GM23338 (cell line): ENCODE results near the gene GNPDA2. TPM values are rescaled to one million over a fixed set of nuclear protein-coding genes. Genes with fewer than 3 reads are reported as not detected.

Source experiments
- ATAC-seq: fragments of 200-7000 bp; cut with Tn5 transposase; 3 replicates; pipeline ENCODE4 v1.9.1; 2020
- DNase-seq: peaks from one replicate; pipeline ENCODE4 v3.0.0-alpha.2; 2015; ENCODE audit warnings: low spot score
- H2AFZ ChIP-seq: fragments of 200-600 bp; sonication (generic); 2 replicates; pipeline ENCODE4 v1.8.0; 2016; ENCODE audit warnings: antibody characterized with exemption, mild to moderate bottlenecking, moderate library complexity
- H3F3A ChIP-seq: fragments of 200-600 bp; sonication (generic); replicated peaks from 2 replicates; pipeline ENCODE4 v1.8.0; 2017; ENCODE audit warnings: antibody characterized with exemption, mixed run types, low read depth
- H3K27ac ChIP-seq: fragments of 200-600 bp; sonication (generic); 2 replicates; pipeline ENCODE4 v1.6.1; 2016; ENCODE audit warnings: low read depth
- H3K27me3 ChIP-seq: fragments of 200-600 bp; sonication (generic); 2 replicates; pipeline ENCODE4 v1.8.0; 2016; ENCODE audit warnings: mild to moderate bottlenecking, mixed run types, moderate library complexity; ENCODE audit not compliant: insufficient read depth
- H3K36me3 ChIP-seq: fragments of 200-600 bp; sonication (generic); 2 replicates; pipeline ENCODE4 v1.8.0; 2016; ENCODE audit warnings: mild to moderate bottlenecking; ENCODE audit not compliant: insufficient read depth
- H3K4me1 ChIP-seq: fragments of 200-600 bp; sonication (generic); 2 replicates; pipeline ENCODE4 v1.8.0; 2016; ENCODE audit warnings: mild to moderate bottlenecking, moderate library complexity; ENCODE audit not compliant: insufficient read depth
- H3K4me2 ChIP-seq: fragments of 200-600 bp; sonication (generic); 2 replicates; pipeline ENCODE4 v1.7.1; 2017; ENCODE audit warnings: mixed run types
- H3K4me3 ChIP-seq: fragments of 200-600 bp; sonication (generic); 2 replicates; pipeline ENCODE4 v1.6.1; 2016; ENCODE audit warnings: mixed run types
- H3K79me2 ChIP-seq: fragments of 200-600 bp; sonication (generic); replicated peaks from 2 replicates; pipeline ENCODE4 v1.8.0; 2017; ENCODE audit warnings: mild to moderate bottlenecking; ENCODE audit not compliant: insufficient read depth
- H3K9me2 ChIP-seq: fragments of 200-600 bp; sonication (generic); 2 replicates; pipeline ENCODE4 v1.8.0; 2017; ENCODE audit not compliant: insufficient read depth
- H4K20me1 ChIP-seq: fragments of 200-600 bp; sonication (generic); replicated peaks from 2 replicates; pipeline ENCODE4 v1.8.0; 2017; ENCODE audit warnings: mild to moderate bottlenecking; ENCODE audit not compliant: insufficient read depth
- H3K27ac Mint-ChIP-seq: 2 replicates; pipeline ENCODE4 v1.8.0; 2020; ENCODE audit warnings: inconsistent platforms, mild to moderate bottlenecking, moderate library complexity, mixed read lengths
- H3K27me3 Mint-ChIP-seq: 3 replicates; pipeline ENCODE4 v1.8.0; 2022; ENCODE audit warnings: low read depth, mild to moderate bottlenecking, moderate library complexity, mixed read lengths, inconsistent platforms; ENCODE audit not compliant: insufficient read depth, poor library complexity
- H3K36me3 Mint-ChIP-seq: 3 replicates; pipeline ENCODE4 v1.8.0; 2021; ENCODE audit warnings: low read depth, mild to moderate bottlenecking, inconsistent platforms, moderate library complexity, mixed read lengths
- H3K4me1 Mint-ChIP-seq: 3 replicates; pipeline ENCODE4 v1.8.0; 2020; ENCODE audit warnings: mild to moderate bottlenecking, inconsistent platforms, mixed read lengths
- H3K4me3 Mint-ChIP-seq: 3 replicates; pipeline ENCODE4 v1.8.0; 2021; ENCODE audit warnings: moderate library complexity, mild to moderate bottlenecking, inconsistent platforms, mixed read lengths
- H3K9me3 Mint-ChIP-seq: 3 replicates; pipeline ENCODE4 v1.8.0; 2020; ENCODE audit warnings: moderate library complexity, mild to moderate bottlenecking, inconsistent platforms, mixed read lengths
- CREB1 ChIP-seq: fragments of 250-450 bp; sonication (Bioruptor Pico); IDR thresholded peaks from 2 replicates; pipeline ENCODE4 v1.5.0; 2020; ENCODE audit warnings: low read depth, mild to moderate bottlenecking, moderate library complexity
- CTCF ChIP-seq, 2 experiments: fragments of 200-600 bp in 1 of 2; sonication (generic) in 1 of 2; conservative IDR thresholded peaks; 2 replicates each; pipeline versions ENCODE4 v1.5.1 to v1.6.1; 2016 to 2017; ENCODE audit warnings: antibody characterized with exemption in 2 of 2, low read depth in 2 of 2, mild to moderate bottlenecking in 2 of 2, moderate library complexity in 1 of 2
- ETS1 ChIP-seq: IDR thresholded peaks from 2 replicates; pipeline ENCODE4 v1.6.1; 2016; ENCODE audit warnings: antibody characterized with exemption
- EZH2 ChIP-seq: fragments of 200-600 bp; sonication (generic); IDR thresholded peaks from one replicate; pipeline ENCODE4 v1.8.0; 2017; ENCODE audit warnings: antibody characterized with exemption, mild to moderate bottlenecking, low read depth; ENCODE audit not compliant: unreplicated experiment
- EZH2phosphoT487 ChIP-seq: fragments of 200-600 bp; sonication (generic); IDR thresholded peaks from one replicate; pipeline ENCODE4 v1.8.1; 2018; ENCODE audit warnings: antibody characterized with exemption; ENCODE audit not compliant: unreplicated experiment
- JUNB ChIP-seq: IDR thresholded peaks from one replicate; pipeline ENCODE4 v1.6.1; 2016; ENCODE audit warnings: antibody characterized with exemption; ENCODE audit not compliant: unreplicated experiment
- NANOG ChIP-seq: IDR thresholded peaks from 2 replicates; pipeline ENCODE4 v1.6.1; 2016; ENCODE audit warnings: antibody characterized with exemption, borderline replicate concordance
- POLR2AphosphoS5 ChIP-seq: IDR thresholded peaks from 2 replicates; pipeline ENCODE4 v1.6.1; 2016; ENCODE audit warnings: antibody characterized with exemption, low read depth
- STAT1 ChIP-seq: IDR thresholded peaks from one replicate; pipeline ENCODE4 v1.6.1; 2016; ENCODE audit warnings: antibody characterized with exemption; ENCODE audit not compliant: unreplicated experiment
- ZNF114 ChIP-seq: fragments of 250-450 bp; sonication (Bioruptor Pico); IDR thresholded peaks from 2 replicates; pipeline ENCODE4 v1.5.0; 2020; ENCODE audit warnings: mild to moderate bottlenecking, moderate library complexity
- ZNF331 ChIP-seq: fragments of 250-450 bp; sonication (Bioruptor Pico); IDR thresholded peaks from 2 replicates; pipeline ENCODE4 v1.5.0; 2020; ENCODE audit warnings: low read depth, mild to moderate bottlenecking, moderate library complexity
- ZNF462 ChIP-seq: fragments of 250-450 bp; sonication (Bioruptor Pico); IDR thresholded peaks from 2 replicates; pipeline ENCODE4 v1.5.0; 2020; ENCODE audit warnings: mild to moderate bottlenecking, moderate library complexity
- polyA plus RNA-seq: library from polyadenylated mRNA; unstranded; fragments of >200 nt; fragmentation: Nextera tagmentation; extraction: Ambion mirVana; gene quantifications from 2 replicates; pipeline ENCODE4 v1.2.1, GENCODE V29; 2016
- total RNA-seq: library from RNA; depleted of rRNA; stranded (reverse); fragments of >200 nt; shearing (Covaris generic); gene quantifications from 2 replicates; pipeline ENCODE4 v1.2.3, GENCODE V29; 2014
- TF ChIP-seq, protein P1 (sequence below): IDR thresholded peaks from one replicate; pipeline ENCODE4 v1.6.1; 2018; ENCODE audit warnings: antibody characterized with exemption; ENCODE audit not compliant: unreplicated experiment

Gene GNPDA2
- total and polyA plus RNA-seq, 2 experiments from 2014 or later, result 6.4 to 7.7 TPM

GRCh38 chr4:44678094-44679041, 48.0 kb downstream of the GNPDA2 start, which contains the start of gene GUF1:
TSS of gene GUF1 (plus strand) at chr4:44678420. CDS start at chr4:44678623, 203 bp downstream.
- Mint-ChIP-seq H3K4me1 (peaks cover 7% of the 10 kb centered on the region; the same call in 2 of the 3 replicates), H3K9me3 (no peaks in the 10 kb centered on the region), H3K27me3 (peaks cover 1% of the 10 kb centered on the region), H3K27ac (peak within 1 kb of the TSS; percentile 98), H3K4me3 (peak within 1 kb of the TSS; percentile 96), H3K36me3 (peaks cover 14% of the 10 kb centered on the region; the same call in 2 of the 3 replicates)
- Histone ChIP-seq H3K27ac (peak within 1 kb of the TSS; percentile 79), H4K20me1 (no peaks in the 10 kb centered on the region), H3K4me3 (peak within 1 kb of the TSS; percentile 73), H3K36me3 (peaks cover 13% of the 10 kb centered on the region), H3K79me2 (peaks cover 30% of the 10 kb centered on the region), H3K27me3 (no peaks in the 10 kb centered on the region), H3K4me1 (peaks cover 12% of the 10 kb centered on the region; the same call in 1 of the 2 replicates), H3K4me2 (peak within 1 kb of the TSS; percentile 88), H3F3A (no peaks in the 10 kb centered on the region), H2AFZ (peak within 1 kb of the TSS; percentile 99), H3K9me2 (no peaks in the 10 kb centered on the region)
- TF ChIP-seq ZNF462 (CRISPR knock-in tag), result no peak
- TF ChIP-seq, protein P1, sequence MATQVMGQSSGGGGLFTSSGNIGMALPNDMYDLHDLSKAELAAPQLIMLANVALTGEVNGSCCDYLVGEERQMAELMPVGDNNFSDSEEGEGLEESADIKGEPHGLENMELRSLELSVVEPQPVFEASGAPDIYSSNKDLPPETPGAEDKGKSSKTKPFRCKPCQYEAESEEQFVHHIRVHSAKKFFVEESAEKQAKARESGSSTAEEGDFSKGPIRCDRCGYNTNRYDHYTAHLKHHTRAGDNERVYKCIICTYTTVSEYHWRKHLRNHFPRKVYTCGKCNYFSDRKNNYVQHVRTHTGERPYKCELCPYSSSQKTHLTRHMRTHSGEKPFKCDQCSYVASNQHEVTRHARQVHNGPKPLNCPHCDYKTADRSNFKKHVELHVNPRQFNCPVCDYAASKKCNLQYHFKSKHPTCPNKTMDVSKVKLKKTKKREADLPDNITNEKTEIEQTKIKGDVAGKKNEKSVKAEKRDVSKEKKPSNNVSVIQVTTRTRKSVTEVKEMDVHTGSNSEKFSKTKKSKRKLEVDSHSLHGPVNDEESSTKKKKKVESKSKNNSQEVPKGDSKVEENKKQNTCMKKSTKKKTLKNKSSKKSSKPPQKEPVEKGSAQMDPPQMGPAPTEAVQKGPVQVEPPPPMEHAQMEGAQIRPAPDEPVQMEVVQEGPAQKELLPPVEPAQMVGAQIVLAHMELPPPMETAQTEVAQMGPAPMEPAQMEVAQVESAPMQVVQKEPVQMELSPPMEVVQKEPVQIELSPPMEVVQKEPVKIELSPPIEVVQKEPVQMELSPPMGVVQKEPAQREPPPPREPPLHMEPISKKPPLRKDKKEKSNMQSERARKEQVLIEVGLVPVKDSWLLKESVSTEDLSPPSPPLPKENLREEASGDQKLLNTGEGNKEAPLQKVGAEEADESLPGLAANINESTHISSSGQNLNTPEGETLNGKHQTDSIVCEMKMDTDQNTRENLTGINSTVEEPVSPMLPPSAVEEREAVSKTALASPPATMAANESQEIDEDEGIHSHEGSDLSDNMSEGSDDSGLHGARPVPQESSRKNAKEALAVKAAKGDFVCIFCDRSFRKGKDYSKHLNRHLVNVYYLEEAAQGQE, result no peak
- no peak for TF ChIP-seq ZNF331 (CRISPR knock-in tag)
- TF ChIP-seq EZH2phosphoT487, result no peak
- no peak for TF ChIP-seq CTCF (conservative IDR thresholded peaks at IDR 0.05; ENCODE audit: low read depth in 2 of 2)
- TF ChIP-seq EZH2, result no peak
- TF ChIP-seq POLR2AphosphoS5, result peak; percentile 78
- TF ChIP-seq ETS1, result peak; percentile 51
- no peak for TF ChIP-seq STAT1
- TF ChIP-seq ZNF114 (CRISPR knock-in tag), result no peak
- TF ChIP-seq CREB1 (CRISPR knock-in tag), result peak; percentile 96
- TF ChIP-seq NANOG, result no peak
- no peak for TF ChIP-seq JUNB
- DNase-seq (peak; percentile 94), ATAC-seq (peak; percentile 92)
